ENCODE data around the gene ARHGAP21.

DNA sequence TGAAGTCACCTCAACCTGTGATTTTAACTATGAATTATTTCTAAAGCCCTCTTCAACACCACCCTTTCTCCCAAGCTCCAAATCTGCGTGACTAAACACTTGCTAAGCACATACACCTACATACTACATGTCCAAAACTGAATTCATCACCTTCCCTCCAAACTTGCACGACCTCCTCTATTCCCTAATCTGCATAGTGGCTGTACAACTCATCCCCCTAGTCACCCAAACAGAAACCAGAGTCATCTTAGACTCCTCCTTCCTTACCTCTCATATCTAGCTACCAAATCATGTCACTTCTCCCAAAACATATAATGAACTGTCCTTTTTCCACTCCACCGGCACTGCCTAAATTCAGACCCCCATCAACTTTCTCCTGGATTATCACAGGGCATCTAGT lies 16.2 kb downstream of the ARHGAP21 start:
- TF ChIP-seq POLR2A (IDR thresholded peaks at IDR 0.05) = no peak
- TF ChIP-seq, protein P1, sequence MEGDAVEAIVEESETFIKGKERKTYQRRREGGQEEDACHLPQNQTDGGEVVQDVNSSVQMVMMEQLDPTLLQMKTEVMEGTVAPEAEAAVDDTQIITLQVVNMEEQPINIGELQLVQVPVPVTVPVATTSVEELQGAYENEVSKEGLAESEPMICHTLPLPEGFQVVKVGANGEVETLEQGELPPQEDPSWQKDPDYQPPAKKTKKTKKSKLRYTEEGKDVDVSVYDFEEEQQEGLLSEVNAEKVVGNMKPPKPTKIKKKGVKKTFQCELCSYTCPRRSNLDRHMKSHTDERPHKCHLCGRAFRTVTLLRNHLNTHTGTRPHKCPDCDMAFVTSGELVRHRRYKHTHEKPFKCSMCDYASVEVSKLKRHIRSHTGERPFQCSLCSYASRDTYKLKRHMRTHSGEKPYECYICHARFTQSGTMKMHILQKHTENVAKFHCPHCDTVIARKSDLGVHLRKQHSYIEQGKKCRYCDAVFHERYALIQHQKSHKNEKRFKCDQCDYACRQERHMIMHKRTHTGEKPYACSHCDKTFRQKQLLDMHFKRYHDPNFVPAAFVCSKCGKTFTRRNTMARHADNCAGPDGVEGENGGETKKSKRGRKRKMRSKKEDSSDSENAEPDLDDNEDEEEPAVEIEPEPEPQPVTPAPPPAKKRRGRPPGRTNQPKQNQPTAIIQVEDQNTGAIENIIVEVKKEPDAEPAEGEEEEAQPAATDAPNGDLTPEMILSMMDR (IDR thresholded peaks at IDR 0.05 in 4 of 5, conservative IDR thresholded peaks at IDR 0.05 in 1 of 5) = no peak
